T-helper 22 cell (primary cell): ENCODE results near the gene TMBIM6.
"Not testable (repeated sequence)": the region's sequence is repeated elsewhere in the genome, so short reads cannot be mapped to it uniquely, and the experiment has no call there.

Experiments
- DNase-seq: peaks from one replicate; pipeline ENCODE4 v3.0.0-alpha.2; 2020; ENCODE audit warnings: low read depth

The TMBIM6 gene, protein sequence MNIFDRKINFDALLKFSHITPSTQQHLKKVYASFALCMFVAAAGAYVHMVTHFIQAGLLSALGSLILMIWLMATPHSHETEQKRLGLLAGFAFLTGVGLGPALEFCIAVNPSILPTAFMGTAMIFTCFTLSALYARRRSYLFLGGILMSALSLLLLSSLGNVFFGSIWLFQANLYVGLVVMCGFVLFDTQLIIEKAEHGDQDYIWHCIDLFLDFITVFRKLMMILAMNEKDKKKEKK

DNA sequence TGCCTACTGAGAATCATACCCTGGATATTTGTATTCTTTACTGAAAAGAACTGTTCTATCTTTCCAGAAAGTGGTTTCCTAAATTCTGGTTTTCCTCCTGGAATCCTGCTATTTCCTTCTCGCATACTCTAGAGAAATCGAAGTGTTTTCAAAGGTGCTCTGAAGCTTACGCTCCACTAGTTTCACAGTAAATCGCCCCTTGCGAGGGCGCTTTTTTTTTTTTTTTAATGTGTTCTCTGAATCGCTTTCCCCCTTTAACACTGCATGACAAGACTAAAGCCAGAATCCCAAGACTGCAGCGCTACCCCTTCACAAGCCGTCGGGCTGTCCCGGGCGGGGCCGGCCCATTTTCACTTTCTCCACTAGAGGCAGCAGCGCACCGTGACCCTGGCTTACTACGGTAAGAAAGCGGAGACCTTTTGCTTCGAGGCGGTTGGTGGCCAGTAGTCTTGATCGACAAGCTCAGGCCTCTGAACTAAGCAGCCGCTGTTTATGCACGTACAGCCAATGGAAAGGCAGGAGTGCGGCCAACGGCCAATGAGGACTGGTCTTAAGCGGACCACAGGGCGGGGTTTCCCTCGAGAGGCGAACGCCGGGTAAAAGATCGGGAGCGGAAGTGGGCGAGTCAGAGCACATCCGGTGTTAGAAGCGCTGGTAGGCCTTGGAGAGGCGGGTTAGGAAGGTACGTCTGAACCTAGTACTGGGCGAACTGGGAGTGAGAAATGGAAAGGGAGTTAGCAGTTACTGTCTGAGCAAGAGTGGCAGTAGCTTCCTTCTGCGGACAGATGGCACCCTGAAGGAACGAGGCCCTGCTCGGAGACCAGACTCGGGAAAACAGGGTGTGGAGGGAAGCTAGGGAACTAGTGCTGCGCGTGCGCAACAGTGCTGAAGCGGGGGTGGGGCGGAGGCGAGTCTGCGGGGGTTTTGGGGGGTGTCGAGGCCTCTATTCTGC is at the start of gene TMBIM6:
Gene TMBIM6, plus strand, starts transcription at position 628 of the 952 bp plus-strand sequence. CDS start 10,937 bp downstream, outside the sequence.
- peak; percentile 99 for DNase-seq

DNA sequence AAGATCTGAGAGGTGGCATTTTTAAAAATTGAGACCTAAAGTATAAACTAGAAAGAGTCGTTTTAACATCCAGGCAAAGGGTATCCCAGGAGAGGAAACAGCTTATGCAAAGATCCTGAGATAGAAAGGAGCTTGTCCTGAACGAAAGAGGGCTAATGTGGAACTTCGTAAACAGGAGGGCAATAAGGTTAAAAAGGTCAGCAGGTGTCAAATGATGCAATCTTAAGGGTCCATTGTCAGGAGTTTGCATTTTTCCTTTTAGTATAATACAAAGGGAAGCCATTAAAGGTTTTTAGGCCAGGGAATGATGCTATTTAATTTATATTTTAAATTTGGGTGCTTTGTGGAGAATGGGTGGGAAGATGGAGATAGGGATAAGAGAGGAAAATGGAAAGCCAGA is 48.5 kb upstream of the TMBIM6 start:
- no peak for DNase-seq

DNA sequence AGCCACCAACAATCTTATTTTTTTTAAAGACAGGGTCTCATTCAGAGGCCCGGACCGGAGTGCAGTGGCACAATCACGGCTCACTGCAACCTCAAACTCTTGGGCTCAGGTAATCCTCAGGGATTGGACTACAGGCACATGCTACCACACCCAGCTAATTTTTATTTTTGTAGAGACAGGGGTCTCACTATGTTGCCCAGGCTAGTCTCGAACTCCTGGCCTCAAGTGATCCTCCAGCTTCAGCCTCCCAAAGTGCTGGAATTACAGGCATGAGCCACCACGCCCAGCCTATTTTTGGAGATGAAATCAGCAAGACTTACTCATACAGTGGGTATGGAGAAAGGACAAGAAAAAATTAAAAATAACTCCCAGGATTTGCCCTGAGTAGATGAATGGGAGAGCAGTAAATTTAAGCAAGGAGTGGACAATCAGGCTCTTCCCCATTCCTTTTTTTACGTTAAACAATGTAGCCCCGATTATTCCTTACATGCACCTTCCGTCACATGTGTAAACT is 47.4 kb upstream of the TMBIM6 start:
- DNase-seq = no peak

DNA sequence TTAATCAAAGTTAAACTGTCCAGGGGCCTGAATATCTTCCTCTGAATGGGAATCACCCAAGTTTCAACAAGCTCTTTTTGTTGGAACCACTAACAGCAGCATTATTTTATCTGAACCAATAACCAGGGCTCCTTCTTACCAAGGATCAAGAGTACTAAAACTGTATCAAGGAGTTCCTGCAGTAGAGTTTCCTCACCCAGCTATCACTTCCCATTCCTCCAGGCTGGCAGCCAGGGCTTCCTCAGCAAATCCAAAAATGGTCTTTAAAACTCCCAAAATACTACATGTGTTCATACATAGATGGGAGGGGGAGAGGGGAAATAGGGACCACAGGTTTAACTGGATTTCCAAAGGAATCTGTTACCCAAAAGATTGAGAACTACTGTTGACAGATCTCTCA is 44.6 kb upstream of the TMBIM6 start:
- DNase-seq = no peak

DNA sequence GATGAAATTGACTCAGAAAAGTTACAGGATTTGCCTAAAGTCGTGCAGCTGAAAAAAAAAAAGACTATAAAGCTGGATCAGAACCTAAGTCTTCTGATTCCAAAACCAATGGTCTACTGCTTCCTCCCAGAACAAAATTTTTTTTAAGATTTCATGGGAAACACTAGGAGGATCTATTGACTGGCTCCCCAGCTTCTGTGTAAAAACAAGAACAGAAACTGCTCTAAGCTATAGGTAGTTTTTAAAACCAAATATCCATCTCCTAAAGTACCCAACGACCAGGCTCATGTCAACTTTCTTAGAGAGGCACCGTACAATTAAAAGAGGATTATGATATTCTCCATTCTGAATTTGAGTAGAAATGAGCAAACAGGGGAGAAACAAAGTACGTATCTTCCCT is 43.5 kb upstream of the TMBIM6 start:
- no peak for DNase-seq

DNA sequence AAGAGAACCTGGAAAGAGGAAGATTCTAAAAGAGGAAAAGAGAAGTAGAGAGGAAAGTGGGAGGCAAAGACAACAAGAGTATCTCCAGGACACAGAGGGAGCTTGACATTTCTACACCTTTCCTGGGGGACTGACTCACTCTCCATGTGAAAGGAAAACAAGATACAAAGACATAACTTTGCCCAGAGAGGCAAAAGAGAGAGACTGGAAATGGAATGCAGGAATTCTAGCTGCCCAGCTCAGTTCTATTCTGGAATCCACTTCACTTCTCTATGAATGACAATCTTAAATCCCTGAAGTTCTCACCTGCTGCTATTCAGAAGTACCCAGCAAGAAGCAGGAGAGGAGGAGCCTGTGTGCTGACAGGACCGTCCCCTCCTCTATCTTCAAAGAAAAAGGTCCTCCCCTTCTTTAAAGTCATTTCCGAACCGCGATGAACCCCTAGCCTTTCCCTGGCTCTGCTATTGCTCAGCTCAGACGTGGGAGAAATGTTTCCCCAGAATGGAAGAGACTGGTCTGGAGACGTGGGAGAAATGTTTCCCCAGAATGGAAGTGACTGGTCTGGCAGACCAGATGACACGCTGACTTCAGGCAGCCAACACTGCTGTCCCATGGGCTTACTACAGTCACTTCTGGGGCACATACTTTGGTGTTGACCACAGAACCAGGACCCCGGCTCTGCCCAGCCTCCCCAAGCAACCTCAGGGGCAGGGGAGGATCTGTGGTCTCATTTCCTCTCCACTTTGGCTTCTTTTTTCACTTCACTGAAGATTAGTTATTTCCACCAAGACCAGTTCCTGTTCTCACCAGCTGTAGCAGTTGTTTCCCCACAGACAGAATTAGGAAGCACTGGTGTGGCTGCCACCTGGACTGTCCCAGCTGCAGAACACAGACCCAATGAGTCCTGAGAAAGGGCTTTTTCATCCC is 42.5 kb upstream of the TMBIM6 start:
- DNase-seq = peak; percentile 2

DNA sequence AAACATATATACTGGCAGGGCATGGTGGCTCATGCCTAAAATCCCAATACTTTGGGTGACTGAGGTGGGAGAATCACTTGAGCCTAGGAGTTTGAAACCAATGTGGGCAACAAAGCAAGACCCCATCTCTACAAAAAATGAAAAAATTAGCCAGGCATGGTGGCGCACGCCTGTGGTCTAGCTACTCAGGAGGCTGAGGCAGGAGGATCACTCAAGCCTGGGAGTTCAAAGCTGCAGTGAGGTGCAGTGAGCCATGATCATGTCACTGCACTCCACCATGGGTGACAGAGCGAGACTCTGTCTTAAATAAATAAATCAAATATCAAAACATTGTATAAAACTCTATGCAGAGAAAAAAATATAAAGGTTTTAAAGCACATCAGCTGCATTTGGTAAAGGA is 39.3 kb upstream of the TMBIM6 start:
- no peak for DNase-seq

DNA sequence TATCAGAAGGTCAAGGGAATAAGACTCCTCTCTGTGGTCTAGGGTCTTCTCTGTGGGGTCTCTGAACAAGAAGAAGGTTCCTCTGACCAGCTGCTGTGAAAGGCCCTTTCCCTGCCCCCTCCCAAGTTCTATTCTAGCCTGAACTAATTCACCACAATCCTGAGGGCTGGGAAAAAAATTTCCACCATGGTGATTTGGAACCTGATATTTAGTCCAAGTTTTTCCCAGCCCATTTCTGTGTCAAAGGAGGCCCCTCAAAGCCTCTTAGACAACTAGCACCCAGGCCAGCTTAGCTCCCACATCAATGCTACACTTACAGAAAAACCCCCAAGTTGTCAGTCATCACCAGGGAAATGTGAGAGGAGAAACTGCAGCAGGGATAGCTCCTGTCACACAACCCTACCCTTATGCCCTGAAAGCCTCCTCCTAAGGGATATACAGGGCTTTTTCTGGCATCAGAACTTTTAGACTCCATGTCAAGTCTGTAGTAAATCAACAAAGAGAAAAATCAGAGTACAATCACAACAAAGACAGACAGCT is 38.6 kb upstream of the TMBIM6 start:
- DNase-seq = no peak

DNA sequence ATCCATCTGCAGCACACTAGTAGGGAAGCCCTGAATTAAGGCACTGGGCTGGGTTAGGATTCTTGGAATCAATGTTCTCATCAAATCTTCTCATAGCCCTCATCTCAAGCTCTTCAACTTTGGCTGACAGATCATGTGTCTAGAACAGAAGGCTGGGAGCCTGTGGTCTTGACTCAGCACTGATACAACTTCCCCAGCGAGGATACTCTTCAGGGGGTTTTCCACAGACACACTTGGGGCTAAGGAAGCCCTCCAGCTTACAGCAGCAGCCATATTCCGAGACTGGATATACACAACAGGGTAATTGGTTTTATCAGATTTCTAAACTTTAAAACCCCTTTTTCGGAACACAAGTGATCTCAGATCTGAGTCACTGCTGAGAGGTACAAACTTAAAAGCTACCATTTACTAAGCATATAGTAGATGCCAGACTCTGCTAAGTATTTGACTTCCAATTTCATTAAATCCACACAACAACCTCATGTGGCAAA is 37.7 kb upstream of the TMBIM6 start:
- peak; percentile 29 for DNase-seq

DNA sequence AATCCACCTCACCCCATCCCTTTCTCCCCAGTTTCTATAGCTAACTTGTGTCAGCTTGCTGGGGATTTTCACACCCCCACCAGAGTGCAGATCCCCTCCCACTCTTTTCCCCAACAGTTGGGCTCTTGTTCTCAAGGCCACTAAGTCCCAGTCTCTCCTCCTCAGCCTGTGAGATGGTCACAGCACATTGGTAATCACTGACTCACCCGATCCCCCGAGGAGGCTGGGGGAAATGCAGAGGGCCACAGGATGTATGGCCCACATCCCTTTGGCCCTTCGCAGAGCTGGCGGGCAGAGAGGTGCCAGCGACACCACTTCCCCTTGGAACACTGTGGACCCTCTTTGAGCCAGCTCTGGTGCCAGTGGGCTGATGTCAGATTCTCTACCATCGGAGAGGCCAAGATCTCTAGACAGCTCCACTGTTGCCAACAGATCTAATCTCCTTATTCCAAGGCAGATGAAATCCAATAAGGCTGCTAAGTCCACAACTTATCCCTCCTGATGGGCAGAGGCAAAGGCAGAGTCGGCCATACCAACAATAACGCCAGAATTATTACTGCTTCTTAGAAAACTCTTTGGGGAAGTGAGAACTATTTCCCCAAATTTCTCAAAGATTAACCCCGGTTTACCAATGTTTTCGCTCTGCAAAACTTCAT is 35.8 kb upstream of the TMBIM6 start:
- no peak for DNase-seq

DNA sequence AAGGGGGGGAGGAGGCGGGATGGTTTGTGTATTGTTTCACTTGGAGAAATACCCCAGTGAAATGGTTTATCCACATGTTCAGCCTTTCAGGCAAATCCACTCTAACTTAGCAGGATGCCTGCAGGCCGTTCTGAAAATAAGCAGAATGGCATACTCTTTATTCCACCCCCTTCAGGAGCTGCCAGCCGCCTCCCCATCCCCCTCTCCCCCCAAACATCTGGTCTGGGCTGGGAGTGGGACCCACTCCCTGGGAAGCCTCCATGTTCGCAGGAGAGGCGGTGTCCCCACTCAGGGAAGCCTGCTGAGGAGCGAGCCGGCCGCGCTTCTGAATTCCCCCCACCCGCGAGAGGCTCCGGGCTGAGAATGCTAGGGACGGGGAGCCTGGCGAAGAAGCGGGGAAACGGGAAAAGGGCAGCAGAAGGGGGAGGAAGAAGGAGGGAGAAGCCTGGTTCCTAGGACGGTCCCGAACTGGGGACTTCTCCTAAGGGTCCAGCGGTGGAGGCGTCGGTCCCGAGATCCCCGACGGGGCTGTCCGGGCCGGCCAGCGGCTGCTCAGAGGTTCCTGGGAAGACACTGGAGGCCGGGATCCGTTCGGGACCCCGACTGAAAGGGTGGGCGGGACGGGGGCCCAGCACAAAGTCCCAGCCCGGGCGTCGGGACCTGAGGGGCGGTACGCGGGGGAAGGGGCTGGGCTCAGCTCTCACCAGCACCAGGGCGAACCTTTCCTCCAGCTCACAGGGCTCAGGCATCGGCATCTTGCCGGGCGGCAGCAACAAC is 34.8 kb upstream of the TMBIM6 start:
- DNase-seq = no peak

DNA sequence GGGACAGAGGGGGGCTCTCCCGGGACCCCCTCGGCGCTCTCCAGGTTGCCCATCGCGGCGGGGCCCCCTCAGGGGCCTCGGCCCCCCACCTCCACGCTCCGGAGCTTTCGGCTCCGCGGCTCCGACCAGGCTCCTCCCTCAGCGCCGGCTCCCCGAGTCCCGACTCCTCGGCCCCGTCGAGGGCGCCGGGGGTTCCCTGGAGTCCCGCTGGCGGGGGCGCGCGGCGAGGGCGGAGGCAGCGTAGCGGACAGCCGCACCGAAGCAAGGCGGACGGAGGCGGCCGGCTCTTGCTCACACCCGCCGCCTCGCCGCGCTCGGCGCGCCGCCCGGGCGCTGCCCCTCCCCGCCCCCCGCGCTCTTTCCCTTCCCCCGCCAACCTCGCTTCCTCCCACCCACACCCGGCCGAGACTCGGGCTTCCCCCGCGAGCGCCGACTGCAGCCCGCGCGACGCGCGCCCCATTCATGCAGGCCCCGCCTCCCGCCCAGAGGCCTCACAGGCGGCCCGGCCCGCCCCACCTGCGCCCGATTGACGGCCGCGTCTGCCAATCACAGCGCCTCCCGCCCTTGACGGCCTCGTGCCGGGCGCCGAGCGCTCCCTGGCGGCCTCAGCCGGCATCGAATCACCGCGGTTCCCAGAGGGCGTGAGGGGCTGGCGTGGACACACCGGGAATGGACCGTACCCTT is 34.1 kb upstream of the TMBIM6 start, which contains the start of gene FMNL3:
Gene FMNL3, minus strand, starts transcription at position 278 of the 684 bp plus-strand sequence. Its CDS starts 225 bp downstream, at position 53.
- peak; percentile 96 for DNase-seq

DNA sequence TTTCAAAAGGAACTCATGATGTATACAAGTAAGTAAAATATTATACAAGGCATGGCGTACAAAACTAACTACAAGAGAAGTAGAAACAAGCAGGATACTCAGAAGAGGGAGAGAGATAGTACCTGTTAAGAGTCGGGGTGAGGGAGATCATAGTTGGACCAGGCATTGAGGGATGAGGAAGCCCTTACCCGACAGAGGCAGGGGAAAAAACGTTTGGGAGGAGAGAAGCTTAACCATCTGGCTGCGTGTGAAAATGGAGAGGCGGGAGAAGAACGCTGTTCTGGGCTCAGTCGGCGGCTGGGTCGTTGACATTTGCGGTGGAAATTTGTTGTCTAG is 33.6 kb upstream of the TMBIM6 start:
- DNase-seq = no peak

DNA sequence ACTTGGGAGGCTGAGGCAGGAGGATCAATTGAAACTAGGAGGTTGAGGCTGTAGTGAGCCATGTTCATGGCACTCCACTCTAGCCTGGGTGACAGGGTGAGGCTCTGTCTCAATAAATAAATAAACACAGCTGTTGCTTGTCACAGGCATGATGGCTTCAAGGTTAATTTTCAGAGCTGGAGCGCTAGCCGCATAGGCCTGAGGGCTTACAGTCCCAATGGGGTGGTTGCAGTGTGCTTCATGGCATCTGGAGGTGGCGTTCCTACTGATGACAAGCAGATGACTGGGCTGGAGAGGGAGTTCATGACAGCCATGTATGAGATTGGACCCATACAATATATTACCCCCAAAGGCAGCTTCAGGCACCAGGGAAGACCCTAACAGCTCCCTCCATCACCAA is 32.5 kb upstream of the TMBIM6 start:
- no peak for DNase-seq

DNA sequence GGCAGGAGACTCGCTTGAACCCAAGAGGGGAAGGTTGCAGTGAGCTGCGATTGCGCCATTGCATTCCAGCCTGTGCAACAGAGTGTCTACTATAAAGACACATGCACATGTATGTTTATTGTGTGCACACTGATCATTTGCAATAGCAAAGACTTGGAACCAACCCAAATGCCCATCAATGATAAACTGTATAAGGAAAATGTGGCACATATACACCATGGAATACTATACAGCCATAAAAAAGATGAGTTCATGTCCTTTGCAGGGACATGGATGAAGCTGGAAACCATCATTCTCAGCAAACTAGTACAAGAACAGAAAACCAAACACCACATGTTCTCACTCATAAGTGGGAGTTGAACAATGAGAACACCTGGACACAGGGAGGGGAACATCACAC is 27.4 kb upstream of the TMBIM6 start:
- DNase-seq = not testable (repeated sequence)

DNA sequence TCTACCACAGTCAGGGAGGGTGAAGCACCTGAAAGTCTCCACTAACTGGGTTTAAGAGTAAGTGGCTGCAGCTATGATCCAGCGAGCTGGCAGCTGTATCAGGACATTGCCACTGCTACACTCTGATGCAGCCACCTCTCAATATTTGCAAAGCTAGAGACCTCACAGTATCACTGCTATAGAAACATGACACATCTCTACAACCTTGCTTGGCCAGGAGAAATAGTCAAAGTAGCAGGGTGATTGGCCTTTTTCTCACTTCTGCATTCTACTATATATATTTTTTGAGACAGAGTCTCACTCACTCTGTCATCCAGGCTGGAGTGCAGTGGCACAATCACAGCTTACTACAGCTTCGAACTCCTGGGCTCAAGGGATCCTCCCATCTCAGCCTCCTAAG is 24.8 kb upstream of the TMBIM6 start:
- DNase-seq = no peak

DNA sequence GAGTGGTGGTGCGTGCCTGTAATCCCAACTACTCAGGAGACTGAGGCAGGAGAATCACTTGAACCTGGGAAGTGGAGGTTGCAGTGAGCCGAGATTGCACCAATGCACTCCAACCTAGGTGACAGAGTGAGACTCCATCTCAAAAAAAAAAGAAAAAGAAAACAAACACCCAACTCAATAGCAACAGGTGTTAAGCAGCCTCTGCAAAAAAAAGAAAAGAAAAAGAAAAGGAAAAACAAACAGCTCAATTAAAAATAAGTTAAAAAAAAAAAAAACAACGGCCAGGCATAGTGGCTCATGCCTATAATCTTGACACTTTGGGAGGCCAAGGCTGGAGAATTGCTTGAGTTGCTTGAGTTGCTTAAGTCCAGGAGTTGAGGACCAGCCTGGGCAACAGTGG is 23.6 kb upstream of the TMBIM6 start:
- DNase-seq = not testable (repeated sequence)

DNA sequence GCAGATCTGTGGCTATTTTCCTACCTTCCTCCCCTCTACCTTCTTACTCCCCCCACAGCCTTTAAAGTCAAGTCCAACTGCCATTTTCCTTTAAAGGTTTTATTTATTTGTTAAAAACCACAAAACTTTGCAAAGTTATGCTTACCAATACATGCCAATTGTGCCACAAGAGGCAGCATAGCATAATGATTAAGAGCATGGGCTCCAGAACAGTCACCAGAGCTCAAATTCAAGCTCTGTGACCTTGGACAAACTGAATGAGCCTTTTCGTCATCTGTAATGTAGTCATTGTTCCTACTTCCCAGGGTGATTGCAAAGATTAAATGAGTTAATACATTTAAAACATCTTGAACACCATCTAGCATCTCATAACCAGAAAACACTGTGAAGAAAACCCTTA is 21.1 kb upstream of the TMBIM6 start:
- no peak for DNase-seq

DNA sequence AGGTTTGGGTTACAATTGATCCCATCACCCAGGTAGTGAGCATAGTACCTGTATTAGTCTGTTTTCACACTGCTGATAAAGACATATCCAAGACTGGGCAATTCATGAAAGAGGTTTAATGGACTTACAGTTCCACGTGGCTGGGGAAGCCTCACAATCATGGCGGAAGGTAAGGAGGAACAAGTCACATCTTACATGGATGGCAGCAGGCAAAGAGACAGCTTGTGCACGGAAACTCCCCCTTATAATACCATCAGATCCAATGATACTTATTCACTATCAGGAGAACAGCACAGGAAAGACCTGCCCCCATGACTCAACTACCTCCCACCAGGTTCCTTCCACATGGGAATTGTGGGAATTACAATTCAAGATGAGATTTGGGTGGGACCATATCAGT is 20.0 kb upstream of the TMBIM6 start:
- DNase-seq = not testable (repeated sequence)

DNA sequence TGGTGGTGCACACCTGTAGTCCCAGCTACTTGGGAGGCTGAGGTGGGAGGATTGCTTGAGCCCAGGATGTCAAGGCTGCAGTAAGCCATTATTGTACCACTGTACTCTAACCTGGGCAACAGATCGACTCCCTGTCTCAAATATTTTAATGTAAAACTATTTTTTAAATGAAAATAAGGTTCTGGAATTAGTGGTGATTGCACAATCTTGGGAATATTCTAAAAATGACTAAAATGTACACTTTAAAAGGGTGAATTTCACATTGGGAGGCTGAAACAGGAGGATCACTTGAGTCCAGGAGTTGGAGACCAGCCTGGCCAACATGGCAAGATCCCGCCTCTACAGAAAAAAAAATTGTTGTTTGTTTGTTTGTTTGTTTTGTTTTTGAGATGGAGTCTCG is 12.9 kb upstream of the TMBIM6 start:
- DNase-seq = no peak
